ENCODE data around the gene MGAT2. TPM values are rescaled to one million over a fixed set of nuclear protein-coding genes. Genes with fewer than 3 reads are reported as not detected.

Gene MGAT2
- total RNA-seq, 2 donors from 2014 or later: 21.4 to 23.5 TPM

GRCh38 chr14:49598485-49599300, 21.9 kb upstream of the MGAT2 start, which contains the start of gene LRR1:
Gene LRR1, plus strand, starts transcription at chr14:49598940. Its CDS starts 81 bp downstream, at chr14:49599021.
- Histone ChIP-seq H3K9ac (ENCODE audit: extremely low read depth, low read length, poor library complexity, severe bottlenecking) (peak within 1 kb of the TSS; percentile 87), H3K27me3 (ENCODE audit: control insufficient read depth, insufficient read depth, low read length, poor library complexity, severe bottlenecking) (no peaks in the 10 kb centered on the region), H3K9me3 (ENCODE audit: control insufficient read depth, low read length) (no peaks in the 10 kb centered on the region), H3K4me1 (ENCODE audit: control insufficient read depth, insufficient read depth, low read length) (no peaks in the 10 kb centered on the region), H3K36me3 (ENCODE audit: control insufficient read depth, insufficient read depth, low read length) (peaks cover 6% of the 10 kb centered on the region), H3K27ac (ENCODE audit: low read depth, low read length) (peak within 1 kb of the TSS; percentile 92), H3K4me3 (ENCODE audit: low read length) (peak within 1 kb of the TSS; percentile 96)
- H3K27me3 Mint-ChIP-seq (ENCODE audit: insufficient read depth): peaks cover 7% of the 10 kb centered on the region
- H3K36me3 Mint-ChIP-seq (ENCODE audit: low read depth): peaks cover 7% of the 10 kb centered on the region
- H3K4me3 Mint-ChIP-seq: peak within 1 kb of the TSS; percentile 89
- WGBS, 2 experiments (ENCODE audit: insufficient coverage in 1 of 2, insufficient read length in 1 of 2): 0% methylated on average over 58 to 77 of the region's 77 CpGs
- peak within 1 kb of the TSS; percentile 97 for H3K27ac Mint-ChIP-seq
- TF ChIP-seq, protein P1, sequence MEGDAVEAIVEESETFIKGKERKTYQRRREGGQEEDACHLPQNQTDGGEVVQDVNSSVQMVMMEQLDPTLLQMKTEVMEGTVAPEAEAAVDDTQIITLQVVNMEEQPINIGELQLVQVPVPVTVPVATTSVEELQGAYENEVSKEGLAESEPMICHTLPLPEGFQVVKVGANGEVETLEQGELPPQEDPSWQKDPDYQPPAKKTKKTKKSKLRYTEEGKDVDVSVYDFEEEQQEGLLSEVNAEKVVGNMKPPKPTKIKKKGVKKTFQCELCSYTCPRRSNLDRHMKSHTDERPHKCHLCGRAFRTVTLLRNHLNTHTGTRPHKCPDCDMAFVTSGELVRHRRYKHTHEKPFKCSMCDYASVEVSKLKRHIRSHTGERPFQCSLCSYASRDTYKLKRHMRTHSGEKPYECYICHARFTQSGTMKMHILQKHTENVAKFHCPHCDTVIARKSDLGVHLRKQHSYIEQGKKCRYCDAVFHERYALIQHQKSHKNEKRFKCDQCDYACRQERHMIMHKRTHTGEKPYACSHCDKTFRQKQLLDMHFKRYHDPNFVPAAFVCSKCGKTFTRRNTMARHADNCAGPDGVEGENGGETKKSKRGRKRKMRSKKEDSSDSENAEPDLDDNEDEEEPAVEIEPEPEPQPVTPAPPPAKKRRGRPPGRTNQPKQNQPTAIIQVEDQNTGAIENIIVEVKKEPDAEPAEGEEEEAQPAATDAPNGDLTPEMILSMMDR (conservative IDR thresholded peaks at IDR 0.05): no peak
- peak; percentile 95 for DNase-seq
- no peaks in the 10 kb centered on the region for H3K9me3 Mint-ChIP-seq
- H3K4me1 Mint-ChIP-seq: peaks cover 9% of the 10 kb centered on the region

DNA sequence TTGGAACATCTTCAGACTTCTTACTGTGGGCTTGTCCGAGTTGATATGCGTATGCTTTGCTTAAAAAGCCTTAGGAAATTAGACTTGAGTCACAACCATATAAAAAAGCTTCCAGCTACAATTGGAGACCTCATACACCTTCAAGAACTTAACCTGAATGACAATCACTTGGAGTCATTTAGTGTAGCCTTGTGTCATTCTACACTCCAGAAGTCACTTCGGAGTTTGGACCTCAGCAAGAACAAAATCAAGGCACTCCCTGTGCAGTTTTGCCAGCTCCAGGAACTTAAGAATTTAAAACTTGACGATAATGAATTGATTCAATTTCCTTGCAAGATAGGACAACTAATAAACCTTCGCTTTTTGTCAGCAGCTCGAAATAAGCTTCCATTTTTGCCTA, 13.0 kb upstream of the MGAT2 start:
- H3K4me1 ChIP-seq (ENCODE audit: control insufficient read depth, insufficient read depth, low read length): no peaks in the 10 kb centered on the region
- H3K9ac ChIP-seq (ENCODE audit: extremely low read depth, low read length, poor library complexity, severe bottlenecking): no peak overlapping the region
- H3K9me3 ChIP-seq (ENCODE audit: control insufficient read depth, low read length): no peaks in the 10 kb centered on the region
- no peaks in the 10 kb centered on the region for H3K4me1 Mint-ChIP-seq
- no peaks in the 10 kb centered on the region for H3K27me3 Mint-ChIP-seq (ENCODE audit: insufficient read depth)
- no peak overlapping the region for H3K27ac Mint-ChIP-seq
- H3K27me3 ChIP-seq (ENCODE audit: control insufficient read depth, insufficient read depth, low read length, poor library complexity, severe bottlenecking): no peaks in the 10 kb centered on the region
- H3K4me3 Mint-ChIP-seq: no peak overlapping the region
- no peak overlapping the region for H3K4me3 ChIP-seq (ENCODE audit: low read length)
- WGBS, 2 experiments (ENCODE audit: insufficient coverage in 1 of 2, insufficient read length in 1 of 2): 86 to 88% methylated on average over 6 of the region's 6 CpGs
- peaks cover 31% of the 10 kb centered on the region for H3K36me3 ChIP-seq (ENCODE audit: control insufficient read depth, insufficient read depth, low read length)
- H3K27ac ChIP-seq (ENCODE audit: low read depth, low read length): no peak overlapping the region
- TF ChIP-seq, protein P1 (conservative IDR thresholded peaks at IDR 0.05): no peak
- no peaks in the 10 kb centered on the region for H3K9me3 Mint-ChIP-seq
- H3K36me3 Mint-ChIP-seq (ENCODE audit: low read depth): peaks cover 29% of the 10 kb centered on the region
- DNase-seq: no peak

GRCh38 chr14:49612251-49612650, 8.3 kb upstream of the MGAT2 start:
- peaks cover 24% of the 10 kb centered on the region for H3K36me3 Mint-ChIP-seq (ENCODE audit: low read depth)
- no peaks in the 10 kb centered on the region for H3K4me1 ChIP-seq (ENCODE audit: control insufficient read depth, insufficient read depth, low read length)
- no peaks in the 10 kb centered on the region for H3K9me3 ChIP-seq (ENCODE audit: control insufficient read depth, low read length)
- no peaks in the 10 kb centered on the region for H3K27me3 Mint-ChIP-seq (ENCODE audit: insufficient read depth)
- no peak overlapping the region for H3K27ac ChIP-seq (ENCODE audit: low read depth, low read length)
- DNase-seq: no peak
- H3K36me3 ChIP-seq (ENCODE audit: control insufficient read depth, insufficient read depth, low read length): peaks cover 37% of the 10 kb centered on the region
- no peaks in the 10 kb centered on the region for H3K4me1 Mint-ChIP-seq
- TF ChIP-seq, protein P1 (conservative IDR thresholded peaks at IDR 0.05): no peak
- 96 to 99% methylated on average over 3 to 4 of the region's 4 CpGs for WGBS, 2 experiments (ENCODE audit: insufficient coverage in 1 of 2, insufficient read length in 1 of 2)
- no peak overlapping the region for H3K27ac Mint-ChIP-seq
- no peaks in the 10 kb centered on the region for H3K27me3 ChIP-seq (ENCODE audit: control insufficient read depth, insufficient read depth, low read length, poor library complexity, severe bottlenecking)
- H3K9me3 Mint-ChIP-seq: no peaks in the 10 kb centered on the region
- H3K4me3 Mint-ChIP-seq: no peak overlapping the region
- H3K9ac ChIP-seq (ENCODE audit: extremely low read depth, low read length, poor library complexity, severe bottlenecking): no peak overlapping the region
- no peak overlapping the region for H3K4me3 ChIP-seq (ENCODE audit: low read length)

Measured in endodermal cell (in vitro differentiated cells).